T-helper 1 cell treated with Interleukin-12 subunit alpha and Interleukin-12 subunit beta and Interleukin-4 antibody, amounts not matched to agents 30 ng/mL and 1 ng/mL, for 36 hours (primary cell): Measurements from ENCODE around the gene SLC16A2. TPM values are rescaled to one million over a fixed set of nuclear protein-coding genes. Genes with fewer than 3 reads are reported as not detected.
"Not testable (repeated sequence)": the region's sequence is repeated elsewhere in the genome, so short reads cannot be mapped to it uniquely, and the experiment has no call there.

Source experiments
- intact Hi-C: fragments of 100-400 bp; cut with micrococcal nuclease; formaldehyde crosslinking; loops from one replicate; pipeline ENCODE4 v1.15.1; 2024
- total RNA-seq: library from RNA; stranded (reverse); gene quantifications from 2 replicates; pipeline ENCODE4 v1.2.3, GENCODE V29; 2022

The SLC16A2 gene
- total RNA-seq, 1 donor from 2014 or later, result 0.10 TPM

GRCh38 chrX:74445099-74445498, 23.8 kb downstream of the SLC16A2 start:
- intact Hi-C loops, result no loop called here

GRCh38 chrX:74446876-74447275, 25.6 kb downstream of the SLC16A2 start:
- intact Hi-C loops, result no loop called here

GRCh38 chrX:74448669-74449068, 27.4 kb downstream of the SLC16A2 start:
- intact Hi-C loops, result no loop called here

- intact Hi-C loops, result no loop called here
These were observed 28.1 kb downstream of the SLC16A2 start for GRCh38 chrX:74449322-74449936.

- intact Hi-C loops, result no loop called here
These were observed 28.6 kb downstream of the SLC16A2 start for GRCh38 chrX:74449937-74450330.

GRCh38 chrX:74450803-74451449, 29.6 kb downstream of the SLC16A2 start:
- intact Hi-C loops, result no loop called here

- intact Hi-C loops, result no loop called here
These were observed 30.3 kb downstream of the SLC16A2 start for GRCh38 chrX:74451450-74452198.

- intact Hi-C loops, result no loop called here
These were observed 30.8 kb downstream of the SLC16A2 start for GRCh38 chrX:74452199-74452481.

- intact Hi-C loops, result no loop called here
These were observed 31.9 kb downstream of the SLC16A2 start for GRCh38 chrX:74453178-74453577.

GRCh38 chrX:74454233-74454632, 32.9 kb downstream of the SLC16A2 start:
- intact Hi-C loops, result not testable (repeated sequence)

GRCh38 chrX:74458736-74459135, 37.4 kb downstream of the SLC16A2 start:
- intact Hi-C loops, result no loop called here

GRCh38 chrX:74461384-74461783, 40.1 kb downstream of the SLC16A2 start:
- intact Hi-C loops, result no loop called here

- intact Hi-C loops, result no loop called here
These were observed 43.4 kb downstream of the SLC16A2 start for GRCh38 chrX:74464722-74465121.

- intact Hi-C loops, result no loop called here
These were observed 44.1 kb downstream of the SLC16A2 start for GRCh38 chrX:74465424-74465823.

- intact Hi-C loops, result no loop called here
These were observed 46.4 kb downstream of the SLC16A2 start for GRCh38 chrX:74467656-74468055.

- intact Hi-C loops, result not testable (repeated sequence)
These were observed 51.8 kb downstream of the SLC16A2 start for GRCh38 chrX:74473116-74473515.

GRCh38 chrX:74490247-74490646, 69.0 kb downstream of the SLC16A2 start:
- intact Hi-C loops, result no loop called here

GRCh38 chrX:74492720-74493201, 71.5 kb downstream of the SLC16A2 start:
- intact Hi-C loops, result loop anchor here (1.0 kb wide), 1 partner anchor 58 kb away; no protein-coding TSS in a partner anchor

GRCh38 chrX:74493806-74494205, 72.5 kb downstream of the SLC16A2 start:
- intact Hi-C loops, result loop anchor here (1.0 kb wide), 1 partner anchor 56 kb away; no protein-coding TSS in a partner anchor

- intact Hi-C loops, result no loop called here
These were observed 77.6 kb downstream of the SLC16A2 start for GRCh38 chrX:74498924-74499323.

- intact Hi-C loops, result no loop called here
These were observed 78.8 kb downstream of the SLC16A2 start for GRCh38 chrX:74500067-74500466.

- intact Hi-C loops, result no loop called here
These were observed 79.3 kb downstream of the SLC16A2 start for GRCh38 chrX:74500555-74500954.
